GM19238 (cell line): ENCODE results near the gene FTSJ1.
"Not testable (repeated sequence)": the region's sequence is repeated elsewhere in the genome, so short reads cannot be mapped to it uniquely, and the experiment has no call there.

Source experiments
- DNase-seq: peaks from one replicate; pipeline ENCODE4 v3.0.0; 2011; ENCODE audit warnings: low spot score; ENCODE audit not compliant: insufficient read length

The FTSJ1 gene, protein sequence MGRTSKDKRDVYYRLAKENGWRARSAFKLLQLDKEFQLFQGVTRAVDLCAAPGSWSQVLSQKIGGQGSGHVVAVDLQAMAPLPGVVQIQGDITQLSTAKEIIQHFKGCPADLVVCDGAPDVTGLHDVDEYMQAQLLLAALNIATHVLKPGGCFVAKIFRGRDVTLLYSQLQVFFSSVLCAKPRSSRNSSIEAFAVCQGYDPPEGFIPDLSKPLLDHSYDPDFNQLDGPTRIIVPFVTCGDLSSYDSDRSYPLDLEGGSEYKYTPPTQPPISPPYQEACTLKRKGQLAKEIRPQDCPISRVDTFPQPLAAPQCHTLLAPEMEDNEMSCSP

DNA sequence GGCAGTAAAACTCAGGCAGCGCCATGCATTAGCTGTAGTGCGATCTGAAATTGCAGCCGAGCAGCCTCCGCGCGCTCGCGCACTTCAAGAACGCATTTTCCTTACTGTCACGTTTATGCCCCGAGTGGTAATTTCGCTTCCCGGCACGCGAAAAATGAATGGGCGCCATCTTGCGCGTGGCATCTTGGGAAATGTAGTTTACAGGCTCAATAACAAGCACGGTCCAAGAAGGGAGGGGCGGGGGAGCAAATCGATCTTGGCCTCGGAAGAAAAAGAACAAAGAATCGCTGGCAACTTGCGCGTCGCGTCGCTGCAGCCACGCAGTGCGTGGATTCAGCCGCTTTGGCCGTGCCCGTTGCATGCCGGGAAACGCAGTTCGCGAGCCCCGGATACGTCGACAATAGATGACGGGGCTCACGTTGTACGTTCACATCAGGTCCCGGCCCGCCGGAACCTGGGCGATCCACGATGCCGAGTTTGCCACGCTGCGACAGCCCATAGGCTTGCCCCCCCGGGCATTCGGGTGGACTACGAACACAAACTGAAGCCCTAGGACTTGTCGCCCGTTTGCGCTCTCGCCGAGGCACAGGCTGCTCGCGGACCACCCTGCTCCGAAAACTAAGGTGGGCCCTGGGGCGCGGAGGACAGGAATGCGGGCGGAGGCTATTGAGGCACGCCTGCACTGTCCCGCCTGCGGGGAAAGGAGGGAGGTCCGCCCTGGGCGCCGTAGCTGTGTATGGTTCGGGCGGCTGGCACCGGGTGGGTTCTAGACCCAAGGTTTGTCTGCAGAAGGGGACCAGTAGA is at the start of gene FTSJ1:
FTSJ1 (plus strand) TSS at position 426 of the 804 bp plus-strand sequence. CDS start 1,849 bp downstream, outside the sequence.
- DNase-seq, result peak; percentile 80

DNA sequence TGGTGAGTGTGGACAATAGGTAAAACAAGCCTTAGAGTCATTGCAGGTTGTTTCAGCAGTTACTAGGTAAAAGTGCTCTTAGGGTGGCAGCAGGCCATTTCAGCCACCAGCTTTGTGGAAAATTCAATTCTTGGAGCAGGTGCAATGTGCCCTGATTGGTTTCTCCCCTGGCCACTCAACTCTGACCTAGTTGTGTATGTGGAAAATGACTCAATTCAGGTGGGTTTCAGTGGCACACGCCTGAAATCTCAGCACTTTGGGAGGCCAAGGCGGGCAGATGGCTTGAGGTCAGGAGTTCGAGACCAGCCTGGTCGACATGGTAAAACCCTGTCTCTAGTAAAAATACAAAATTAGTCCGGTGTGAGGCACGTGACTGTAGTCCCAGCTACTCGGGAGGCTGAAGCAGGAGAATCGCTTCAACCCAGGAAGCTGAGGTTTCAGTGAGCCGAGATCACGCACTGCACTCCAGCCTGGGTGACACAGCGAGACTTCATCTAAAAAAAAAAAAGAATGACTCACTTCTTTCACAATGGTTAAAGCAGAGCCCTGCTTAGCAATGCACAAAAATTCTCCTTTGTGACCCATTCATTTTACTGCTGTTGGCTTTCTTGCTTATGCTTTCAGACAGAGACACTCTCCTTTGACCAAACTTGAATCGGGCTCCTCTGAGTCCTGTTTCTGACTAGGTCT is 48.8 kb upstream of the FTSJ1 start:
- DNase-seq, result not testable (repeated sequence)

DNA sequence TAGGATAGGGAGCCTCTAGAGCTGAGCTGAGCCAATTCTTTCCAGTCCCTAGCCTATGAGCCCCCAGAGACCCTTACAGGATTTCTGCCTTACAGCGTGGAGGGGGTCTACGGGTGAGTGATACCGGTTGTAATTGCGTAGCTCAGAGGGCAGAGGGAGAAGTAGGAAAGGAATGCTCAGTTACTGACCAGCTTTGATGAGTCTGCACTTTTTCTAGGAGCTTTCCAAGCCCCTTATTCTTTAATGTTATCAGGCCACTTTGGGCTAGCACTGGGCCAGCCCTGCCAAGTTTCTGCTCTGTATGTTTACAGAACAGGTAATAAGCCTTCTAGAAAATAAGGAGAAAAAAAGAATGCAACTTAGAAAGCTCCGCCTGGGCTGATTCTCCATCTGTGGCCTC is 46.4 kb upstream of the FTSJ1 start:
- not testable (repeated sequence) for DNase-seq

DNA sequence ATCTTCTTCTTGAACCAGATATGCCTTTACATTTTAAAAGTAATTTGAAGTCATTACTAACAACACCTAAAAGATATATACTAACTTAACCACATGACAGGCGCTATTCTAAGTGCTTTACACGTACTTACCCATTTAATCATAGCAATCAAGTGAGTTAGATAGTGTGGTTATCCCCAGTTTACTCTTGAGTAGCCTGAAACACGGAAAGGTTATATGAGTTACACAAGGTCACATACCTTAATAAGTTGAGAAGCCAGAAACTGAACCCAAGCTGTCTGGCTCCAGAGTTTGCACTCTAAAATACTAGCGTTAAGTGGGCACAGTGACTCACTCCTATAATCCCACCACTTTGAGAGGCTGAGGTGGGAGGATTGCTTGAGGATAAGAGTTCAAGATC is 45.8 kb upstream of the FTSJ1 start:
- not testable (repeated sequence) for DNase-seq

DNA sequence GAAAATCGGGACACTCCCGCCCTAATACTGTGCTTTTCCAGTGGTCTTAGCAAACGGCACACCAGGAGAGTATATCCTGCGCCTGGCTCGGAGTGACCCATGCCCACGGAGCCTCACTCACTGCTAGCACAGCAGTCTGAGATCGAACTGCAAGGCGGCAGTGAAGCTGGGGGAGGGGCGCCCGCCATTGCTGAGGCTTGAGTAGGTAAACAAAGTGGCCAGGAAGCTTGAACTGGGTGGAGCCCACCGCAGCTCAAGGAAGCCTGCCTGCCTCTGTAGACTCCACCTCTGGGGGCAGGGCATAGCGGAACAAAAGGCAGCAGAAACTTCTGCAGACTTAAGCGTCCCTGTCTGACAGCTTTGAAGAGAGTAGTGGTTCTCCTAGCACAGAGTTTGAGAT is 42.3 kb upstream of the FTSJ1 start:
- not testable (repeated sequence) for DNase-seq

DNA sequence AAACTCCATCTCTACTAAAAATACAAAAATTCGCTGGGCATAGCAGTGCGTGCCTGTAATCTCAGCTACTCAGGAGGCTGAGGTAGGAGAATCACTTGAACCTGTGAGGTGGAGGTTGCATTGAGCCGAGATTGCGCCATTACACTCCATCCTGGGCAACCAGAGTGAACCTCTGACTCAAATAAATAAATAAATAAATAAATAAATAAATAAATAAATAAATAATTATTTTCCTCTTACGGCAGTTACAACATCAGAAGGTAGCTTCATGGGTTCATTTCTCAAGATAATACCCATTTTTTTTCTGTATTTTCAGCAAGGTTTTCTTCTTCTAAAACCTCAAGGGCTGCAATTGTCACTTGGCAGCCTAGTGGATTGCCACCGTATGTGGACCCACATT is 28.8 kb upstream of the FTSJ1 start:
- not testable (repeated sequence) for DNase-seq

DNA sequence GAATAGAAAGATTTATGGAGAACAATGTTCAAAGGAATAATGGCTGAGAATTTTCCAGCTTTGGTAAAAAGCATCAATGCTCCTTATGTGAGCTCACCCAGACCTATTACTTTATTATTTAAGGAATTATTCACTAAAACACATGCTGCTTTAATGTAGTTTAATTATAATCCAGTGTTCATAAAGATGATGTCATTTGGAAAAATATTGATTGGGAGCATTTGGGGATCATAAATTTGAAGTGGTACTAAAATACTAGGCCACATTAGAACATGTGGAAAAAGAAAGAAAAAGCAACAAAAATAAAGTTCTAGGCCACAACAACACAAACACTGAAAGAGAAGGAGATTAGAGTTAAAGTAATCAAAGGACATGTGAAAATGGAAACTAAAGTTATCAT is 25.9 kb upstream of the FTSJ1 start:
- no peak for DNase-seq

DNA sequence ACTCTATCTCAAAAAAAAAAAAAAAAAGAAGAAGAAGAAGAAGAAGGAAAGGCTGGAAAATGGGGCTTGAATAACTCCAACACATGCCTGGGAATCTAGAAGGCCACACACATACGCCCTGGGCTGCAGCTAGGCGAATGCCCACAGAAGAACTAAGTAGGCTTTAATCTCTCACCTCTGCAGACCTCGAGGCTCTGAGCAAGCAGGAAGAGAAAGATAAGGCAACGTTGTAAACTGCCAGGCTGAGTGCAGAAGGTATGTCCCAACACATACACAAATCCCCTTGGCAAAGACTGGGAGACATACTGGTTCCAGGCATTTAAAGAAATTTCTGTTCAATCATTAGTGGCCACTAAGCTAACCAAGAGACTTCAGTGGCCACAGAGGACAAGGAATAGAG is 24.3 kb upstream of the FTSJ1 start:
- DNase-seq, result no peak

DNA sequence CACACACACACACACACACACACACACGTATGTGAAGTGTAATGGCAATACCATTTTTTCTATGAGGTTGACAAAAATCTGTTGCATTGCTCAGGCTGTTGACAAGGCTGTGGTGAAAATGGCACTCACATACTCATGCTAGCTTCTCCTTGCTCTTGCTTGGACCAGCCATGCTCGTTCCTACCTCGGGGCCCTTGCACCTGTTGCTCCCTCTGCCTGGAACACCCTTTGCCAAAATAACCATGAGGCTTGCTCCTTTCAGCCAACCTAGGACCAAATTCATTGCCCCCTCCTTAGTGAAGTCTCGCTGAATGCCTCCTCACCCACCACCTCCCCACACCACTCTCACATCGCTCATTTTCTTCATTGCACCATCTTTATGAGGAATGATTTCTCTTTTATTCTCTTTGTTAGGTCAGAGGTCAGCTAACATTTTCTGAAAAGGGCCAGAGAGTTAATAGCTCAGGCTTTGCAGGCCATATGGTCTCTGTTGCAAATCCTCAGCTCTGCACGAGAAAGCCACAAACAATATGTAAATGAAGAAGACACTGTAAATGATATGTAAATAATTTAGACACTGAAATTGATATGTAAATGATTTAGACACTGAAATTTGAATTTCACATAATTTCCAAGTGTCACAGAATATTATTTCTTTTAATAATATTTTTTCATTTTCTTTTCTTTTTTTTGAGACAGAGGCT is 19.2 kb upstream of the FTSJ1 start:
- DNase-seq, result no peak

DNA sequence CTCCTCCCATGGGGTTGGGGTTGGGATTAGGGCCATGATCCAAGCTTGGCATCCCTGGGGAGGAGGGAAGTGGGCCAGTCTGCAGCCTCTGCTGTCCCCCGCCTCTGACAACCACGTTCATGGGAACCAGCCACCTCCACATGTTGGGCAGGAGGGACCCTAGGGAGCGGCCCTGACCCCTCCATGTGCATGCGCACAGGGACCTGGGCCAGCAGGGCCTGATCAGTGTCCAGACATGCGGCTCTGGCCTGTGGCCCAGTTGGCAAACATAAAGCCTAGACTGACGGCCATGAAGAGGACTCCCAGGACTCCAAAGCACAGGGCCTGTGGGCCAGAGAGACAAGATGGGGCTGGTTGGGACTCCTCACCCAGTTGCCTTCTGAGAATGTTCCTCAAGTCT is 17.3 kb upstream of the FTSJ1 start:
- DNase-seq, result no peak

DNA sequence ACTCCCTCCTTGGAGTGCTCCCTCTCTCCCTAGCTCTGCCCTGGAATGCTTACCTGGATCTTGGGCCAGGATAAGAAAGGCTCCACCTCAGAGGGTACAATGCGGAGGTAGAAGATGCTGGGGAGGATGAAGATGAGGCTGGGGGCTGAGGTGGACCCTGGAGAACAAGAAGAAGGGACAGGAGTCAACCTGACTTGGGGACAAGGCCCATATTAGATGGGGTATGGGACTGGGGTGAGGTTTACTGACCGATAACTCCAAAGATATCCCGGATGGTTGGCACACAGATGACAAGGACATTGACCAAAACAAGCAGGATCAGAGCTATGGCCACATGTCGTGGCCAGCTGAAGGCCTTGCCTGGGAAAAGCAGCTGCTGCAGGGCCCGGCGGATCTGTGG is 16.5 kb upstream of the FTSJ1 start:
- DNase-seq, result no peak

DNA sequence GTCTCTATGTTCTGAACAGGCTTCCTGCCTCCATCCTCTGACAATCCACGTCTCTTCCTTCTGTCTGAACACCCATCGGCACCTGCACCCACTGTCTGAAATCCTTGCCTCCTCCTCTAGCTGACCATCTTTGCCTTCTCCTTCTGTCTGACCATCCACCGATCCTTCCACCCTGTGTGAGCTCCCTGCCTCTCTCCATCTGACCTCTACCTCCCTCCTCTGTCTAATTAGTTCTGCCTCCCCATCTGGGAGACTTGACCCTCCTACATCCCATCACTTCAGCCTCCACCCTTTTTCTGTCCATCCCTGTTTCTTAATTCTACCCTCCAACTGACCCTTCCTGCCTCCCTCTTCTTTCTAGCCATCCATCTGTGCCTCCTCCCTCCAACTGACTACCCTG is 16.0 kb upstream of the FTSJ1 start:
- DNase-seq, result no peak

DNA sequence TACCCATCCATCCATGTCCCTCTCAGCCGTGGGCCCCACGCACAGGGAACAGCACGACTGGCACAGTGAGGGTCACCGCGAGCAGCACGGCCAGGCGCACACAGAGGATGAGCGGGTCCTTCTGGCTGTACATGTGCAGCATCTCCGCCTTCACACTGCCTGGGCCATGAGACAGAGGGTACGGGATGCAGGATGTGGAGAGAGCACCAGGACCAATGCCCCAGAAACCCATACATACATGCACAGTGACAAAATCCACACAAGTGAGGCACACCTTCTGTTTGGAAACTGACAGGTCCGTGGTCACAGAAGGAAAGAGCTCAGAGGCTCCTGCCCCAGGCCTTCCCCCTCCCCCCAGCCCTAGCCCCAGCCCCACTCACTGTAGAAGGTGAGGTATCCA is 15.4 kb upstream of the FTSJ1 start:
- no peak for DNase-seq

DNA sequence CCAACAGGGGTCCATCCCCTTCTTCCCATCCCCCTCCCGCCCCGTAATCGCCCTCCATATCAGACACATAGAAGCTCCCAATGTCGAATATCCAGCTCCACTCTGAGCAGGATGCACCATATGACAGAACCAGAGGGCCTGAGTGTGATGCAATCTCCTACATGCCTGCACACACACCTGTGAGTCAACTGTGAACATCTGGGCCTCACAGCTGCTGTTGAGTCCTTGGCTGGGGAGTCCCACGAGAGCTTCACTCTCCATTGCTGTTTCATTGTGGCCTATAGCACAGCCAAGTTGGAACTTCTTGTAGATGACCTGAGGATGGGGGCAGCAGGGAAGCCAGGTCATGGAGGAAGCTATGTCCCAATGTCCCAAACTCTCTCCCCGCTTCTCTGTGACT is 14.2 kb upstream of the FTSJ1 start:
- DNase-seq, result no peak

DNA sequence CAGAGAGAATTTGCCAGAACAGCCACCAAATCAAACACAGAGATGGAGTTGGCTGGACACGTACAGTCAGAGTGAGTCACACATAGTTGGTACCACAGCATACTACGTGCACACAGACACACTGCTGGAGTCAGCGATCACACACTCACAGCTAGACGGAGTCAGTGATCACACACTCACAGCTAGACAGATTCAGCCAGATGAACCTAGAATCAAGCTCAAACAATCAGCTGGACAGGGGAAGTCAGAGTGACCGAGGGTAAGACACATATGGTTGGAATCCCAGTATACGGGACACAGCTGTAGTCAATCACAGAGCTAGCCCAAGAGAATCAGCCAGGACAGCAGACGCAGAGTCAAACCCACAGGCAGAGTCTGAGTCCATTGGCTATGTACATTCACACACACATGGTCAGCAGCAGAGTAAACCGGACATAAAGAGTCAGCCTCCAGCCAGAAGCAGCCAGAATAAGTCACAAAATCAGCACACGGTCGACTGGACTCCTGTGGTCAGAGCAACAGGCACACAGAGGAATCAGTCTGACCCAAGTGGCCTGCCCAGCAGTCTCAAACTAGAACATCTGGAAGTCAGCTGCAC is 10.6 kb upstream of the FTSJ1 start:
- DNase-seq, result no peak

DNA sequence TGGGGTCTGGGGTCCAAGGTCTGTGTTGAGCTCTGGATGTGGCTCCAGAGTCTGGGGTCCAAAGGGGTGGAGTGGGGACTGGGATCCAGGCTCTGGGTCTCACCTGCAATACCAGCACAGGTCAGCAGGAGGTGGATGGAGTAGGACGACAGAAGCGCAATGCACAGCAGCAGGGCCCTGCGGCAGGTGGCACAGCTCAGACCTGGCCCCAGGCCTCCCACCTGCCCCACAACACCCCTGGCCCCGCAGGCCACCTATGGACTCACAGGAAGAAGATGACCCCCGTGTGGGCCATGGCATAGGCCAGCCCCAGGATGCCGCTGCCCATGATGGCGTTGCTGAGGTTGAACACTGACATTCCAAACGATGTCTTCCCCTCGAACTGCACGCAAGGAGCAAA is 9.3 kb upstream of the FTSJ1 start:
- DNase-seq, result no peak

DNA sequence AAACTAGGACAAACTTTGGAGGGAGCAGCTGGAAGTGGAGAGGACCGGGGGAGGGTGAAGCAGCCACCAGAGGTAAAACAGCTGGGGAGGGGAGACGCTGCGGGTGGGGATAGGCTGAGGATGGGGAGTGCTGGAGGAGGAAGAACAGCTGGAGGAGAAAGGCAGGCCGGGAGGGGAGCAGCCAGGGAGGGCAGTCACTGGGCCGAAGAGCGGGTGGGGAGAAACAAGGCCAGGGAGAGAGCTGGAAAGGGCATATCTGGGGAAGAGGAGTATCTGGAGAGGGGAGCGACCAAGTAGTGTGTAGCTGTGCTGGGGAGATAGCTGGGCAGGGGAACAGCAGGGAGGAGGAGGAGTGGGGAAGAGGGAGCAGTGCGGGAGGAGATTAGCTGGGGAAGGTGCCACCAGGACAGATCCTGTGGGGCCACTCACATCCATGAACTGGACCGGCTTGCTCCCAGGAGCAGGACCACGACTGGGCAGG is 8.7 kb upstream of the FTSJ1 start:
- no peak for DNase-seq

DNA sequence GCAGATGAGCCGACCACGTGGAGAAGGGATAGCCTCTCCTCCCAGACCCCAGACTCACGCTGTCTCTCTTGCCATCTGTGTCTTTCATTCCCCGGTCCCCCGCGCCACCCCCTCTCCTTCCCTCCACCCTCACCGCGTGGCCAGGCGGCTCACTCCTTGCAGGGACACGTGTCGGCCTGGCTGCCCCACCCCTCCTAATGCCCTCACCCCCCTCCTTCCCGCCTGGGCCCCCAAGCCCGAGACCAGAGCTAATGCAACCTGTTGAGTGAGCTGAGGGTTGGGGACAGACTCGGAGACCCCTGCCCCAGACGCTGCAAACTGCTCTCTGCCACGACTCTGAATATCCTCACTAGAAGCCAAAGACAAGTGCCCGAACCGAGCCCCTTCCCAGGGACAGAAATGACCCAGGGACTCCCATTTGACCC is 7.7 kb upstream of the FTSJ1 start:
- peak; percentile 37 for DNase-seq

DNA sequence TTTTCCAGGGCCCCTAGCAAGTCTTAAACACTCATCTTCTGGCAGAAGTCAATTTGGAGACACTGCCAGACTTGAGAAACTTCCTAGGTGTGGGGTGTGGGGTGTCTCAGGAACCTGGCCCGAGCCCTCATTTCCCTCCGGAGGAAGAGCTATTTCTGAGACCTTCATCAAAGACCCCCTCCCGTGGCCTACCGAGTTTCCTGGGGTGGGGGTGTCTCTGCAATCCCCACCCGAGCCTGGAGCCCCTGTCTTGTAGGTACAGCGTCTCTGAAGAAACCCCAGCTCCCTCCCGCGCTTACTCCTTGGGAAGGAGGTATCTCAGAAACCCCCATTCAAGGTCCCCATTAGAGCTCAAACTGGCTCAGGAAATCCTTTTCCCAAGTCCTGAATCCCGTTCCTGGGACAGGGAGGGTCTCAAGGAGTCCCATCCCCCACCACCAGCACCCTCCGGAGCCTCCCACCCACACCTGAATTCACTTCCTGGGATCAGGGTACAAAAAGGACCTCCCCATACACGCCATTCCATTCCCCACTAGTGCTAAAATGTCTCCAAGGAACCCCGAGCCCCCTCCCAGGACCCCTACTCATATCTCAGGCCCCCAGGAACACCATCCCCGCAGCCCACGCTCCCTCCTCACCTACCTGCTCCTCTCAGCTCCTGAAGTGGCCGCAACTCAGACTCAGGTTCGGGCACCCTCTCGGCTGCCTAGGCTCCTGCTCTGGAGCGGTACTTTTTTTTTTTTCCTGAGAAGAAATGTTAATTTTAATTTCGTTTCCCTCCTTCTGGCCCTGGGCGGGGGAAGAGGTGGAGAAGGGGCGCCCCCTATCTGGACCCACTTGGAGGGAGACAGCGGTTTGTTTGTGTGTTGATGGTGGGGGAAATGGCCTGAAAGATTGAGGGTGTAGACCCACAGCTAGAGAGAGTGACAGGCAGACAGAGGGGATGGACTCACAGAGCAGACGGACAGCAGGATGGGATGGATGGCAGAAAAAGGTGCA is 7.0 kb upstream of the FTSJ1 start:
- no peak for DNase-seq
